SJSA1 (cell line): ENCODE data around the gene GCLM. TPM values are rescaled to one million over a fixed set of nuclear protein-coding genes. Genes with fewer than 3 reads are reported as not detected.

ENCODE experiments used
- total RNA-seq: library from RNA; depleted of rRNA; stranded (reverse); fragments of >200 nt; shearing (Covaris generic); gene quantifications from 2 replicates; pipeline ENCODE4 v1.2.3, GENCODE V29; 2014; rRNA removed

Gene GCLM
- total RNA-seq, 1 experiment from 2014 or later, result 25.1 TPM

Other genes with a start within 250 kb of the GCLM start
- gene BCAR3, start 227.6 kb downstream of the GCLM start, total RNA-seq, result 49.5 and 50.4 TPM in 2 replicates
- 35.6 and 40.1 TPM in 2 replicates for gene DNTTIP2, start 30.2 kb downstream of the GCLM start, total RNA-seq
- gene ABCA4, start 211.7 kb upstream of the GCLM start, total RNA-seq, result 0.11 TPM in 1 of 2 replicates, not detected in the other